ENCODE measurements around the gene STAG1. TPM values are rescaled to one million over a fixed set of nuclear protein-coding genes. Genes with fewer than 3 reads are reported as not detected.

Gene STAG1
- total RNA-seq, 1 donor from 2014 or later: 57.1 TPM

GRCh38 chr3:136296960-136297359 lies 455.2 kb downstream of the STAG1 start:
- no peak for DNase-seq
- CTCF ChIA-PET: no interaction called here
- Mint-ChIP-seq H3K9me3 (no peaks in the 10 kb centered on the region), H3K27me3 (no peaks in the 10 kb centered on the region), H3K36me3 (ENCODE audit: low read depth) (peaks cover 70% of the 10 kb centered on the region), H3K4me3 (no peak overlapping the region), H3K27ac (no peak overlapping the region), H3K4me1 (no peaks in the 10 kb centered on the region)
- intact Hi-C loops (cut with micrococcal nuclease): no loop called here
- POLR2A ChIA-PET: no interaction called here
- no peak for TF ChIP-seq CTCF (IDR thresholded peaks at IDR 0.05)
- no peak for ATAC-seq (ENCODE audit: low read depth)

- no peaks in the 10 kb centered on the region for H3K27me3 Mint-ChIP-seq
- ATAC-seq (ENCODE audit: low read depth) (no peak), DNase-seq (no peak)
- no peak for TF ChIP-seq CTCF (IDR thresholded peaks at IDR 0.05)
- H3K9me3 Mint-ChIP-seq: no peaks in the 10 kb centered on the region
- ChIA-PET CTCF (interaction anchor here (1.3 kb wide), 1 partner anchor 217 kb away, joined by 3 read pairs; no protein-coding TSS in a partner anchor), POLR2A (no interaction called here)
- peaks cover 57% of the 10 kb centered on the region for H3K36me3 Mint-ChIP-seq (ENCODE audit: low read depth)
- intact Hi-C loops (cut with micrococcal nuclease): no loop called here
- no peak overlapping the region for H3K4me3 Mint-ChIP-seq
- no peak overlapping the region for H3K27ac Mint-ChIP-seq
- no peaks in the 10 kb centered on the region for H3K4me1 Mint-ChIP-seq
Observed at GRCh38 chr3:136294176-136294575, 458.0 kb downstream of the STAG1 start.

- Mint-ChIP-seq H3K27me3 (no peaks in the 10 kb centered on the region), H3K27ac (no peak overlapping the region), H3K4me1 (no peaks in the 10 kb centered on the region), H3K36me3 (ENCODE audit: low read depth) (peaks cover 50% of the 10 kb centered on the region), H3K9me3 (no peaks in the 10 kb centered on the region), H3K4me3 (no peak overlapping the region)
- ChIA-PET POLR2A (no interaction called here), CTCF (interaction anchor here (1.3 kb wide), 1 partner anchor 216 kb away, joined by 3 read pairs; no protein-coding TSS in a partner anchor)
- ATAC-seq (ENCODE audit: low read depth) (no peak), DNase-seq (no peak)
- intact Hi-C loops (cut with micrococcal nuclease): no loop called here
- TF ChIP-seq CTCF (IDR thresholded peaks at IDR 0.05): no peak
Observed at GRCh38 chr3:136293279-136293678, 458.9 kb downstream of the STAG1 start.

GRCh38 chr3:136292500-136292899 lies 459.7 kb downstream of the STAG1 start:
- no peak for ATAC-seq (ENCODE audit: low read depth)
- Mint-ChIP-seq H3K36me3 (ENCODE audit: low read depth) (peaks cover 47% of the 10 kb centered on the region), H3K4me3 (no peak overlapping the region), H3K4me1 (peaks cover 3% of the 10 kb centered on the region), H3K27ac (no peak overlapping the region), H3K9me3 (no peaks in the 10 kb centered on the region), H3K27me3 (no peaks in the 10 kb centered on the region)
- no peak for TF ChIP-seq CTCF (IDR thresholded peaks at IDR 0.05)
- intact Hi-C loops (cut with micrococcal nuclease): no loop called here
- ChIA-PET POLR2A (no interaction called here), CTCF (no interaction called here)
- no peak for DNase-seq

- Mint-ChIP-seq H3K36me3 (ENCODE audit: low read depth) (peaks cover 48% of the 10 kb centered on the region), H3K4me1 (peaks cover 3% of the 10 kb centered on the region), H3K27ac (no peak overlapping the region), H3K27me3 (no peaks in the 10 kb centered on the region), H3K4me3 (no peak overlapping the region), H3K9me3 (no peaks in the 10 kb centered on the region)
- intact Hi-C loops (cut with micrococcal nuclease): no loop called here
- POLR2A ChIA-PET: interaction anchor here (0.6 kb wide), 1 partner anchor 722 kb away, joined by 3 read pairs; no protein-coding TSS in a partner anchor
- ATAC-seq (ENCODE audit: low read depth) (no peak), DNase-seq (no peak)
- no peak for TF ChIP-seq CTCF (IDR thresholded peaks at IDR 0.05)
- CTCF ChIA-PET: no interaction called here
Observed at GRCh38 chr3:136291302-136291701, 460.9 kb downstream of the STAG1 start.

Other genes with a start within 250 kb of the STAG1 start
- gene SLC35G2, start 66.7 kb upstream of the STAG1 start, total RNA-seq: 4.2 and 4.3 TPM in 2 replicates
- 29.7 and 30.8 TPM in 2 replicates for gene NCK1, start 109.8 kb upstream of the STAG1 start, total RNA-seq
- 0.98 and 1.5 TPM in 2 replicates for gene IL20RB, start 205.6 kb upstream of the STAG1 start, total RNA-seq

Data from activated B cell treated with CpG ODN at 0.5 μM for 24 hours (primary cell).